Adipocyte (in vitro differentiated cells): ENCODE data around the gene IRF1.
A peak's percentile ranks its signal among the peaks of the same experiment; 100 is the strongest.

ENCODE experiments used
- DNase-seq: peaks from one replicate; pipeline ENCODE4 v3.0.0-alpha.2; 2015; ENCODE audit warnings: low read depth
- H3K27me3 ChIP-seq: replicated peaks from 2 replicates; pipeline ENCODE4 v1.7.0; 2013; ENCODE audit warnings: mild to moderate bottlenecking, low read length, moderate library complexity; ENCODE audit not compliant: control insufficient read depth, insufficient read depth
- H3K36me3 ChIP-seq: 2 replicates; pipeline ENCODE4 v1.7.0; 2013; ENCODE audit warnings: low read length, mild to moderate bottlenecking, moderate library complexity; ENCODE audit not compliant: control insufficient read depth, insufficient read depth, severe bottlenecking
- H3K4me1 ChIP-seq: 2 replicates; pipeline ENCODE4 v1.7.0; 2013; ENCODE audit warnings: mild to moderate bottlenecking, low read length, moderate library complexity; ENCODE audit not compliant: control insufficient read depth, insufficient read depth
- H3K4me3 ChIP-seq: 2 replicates; pipeline ENCODE4 v1.7.0; 2013; ENCODE audit warnings: mild to moderate bottlenecking, low read length, moderate library complexity
- H3K9ac ChIP-seq: 2 replicates; pipeline ENCODE4 v1.7.0; 2013; ENCODE audit warnings: mild to moderate bottlenecking, low read length, moderate library complexity
- H3K9me3 ChIP-seq: 2 replicates; pipeline ENCODE4 v1.7.0; 2013; ENCODE audit warnings: mild to moderate bottlenecking, low read length, moderate library complexity; ENCODE audit not compliant: control insufficient read depth

IRF1 gene

GRCh38 chr5:132476876-132477781 is 13.4 kb downstream of the IRF1 start:
- H3K36me3 ChIP-seq, result no peaks in the 10 kb centered on the region
- no peaks in the 10 kb centered on the region for H3K9me3 ChIP-seq
- DNase-seq, result no peak
- H3K4me1 ChIP-seq, result peaks cover 26% of the 10 kb centered on the region
- no peak overlapping the region for H3K9ac ChIP-seq
- H3K4me3 ChIP-seq, result no peak overlapping the region
- no peaks in the 10 kb centered on the region for H3K27me3 ChIP-seq

DNA sequence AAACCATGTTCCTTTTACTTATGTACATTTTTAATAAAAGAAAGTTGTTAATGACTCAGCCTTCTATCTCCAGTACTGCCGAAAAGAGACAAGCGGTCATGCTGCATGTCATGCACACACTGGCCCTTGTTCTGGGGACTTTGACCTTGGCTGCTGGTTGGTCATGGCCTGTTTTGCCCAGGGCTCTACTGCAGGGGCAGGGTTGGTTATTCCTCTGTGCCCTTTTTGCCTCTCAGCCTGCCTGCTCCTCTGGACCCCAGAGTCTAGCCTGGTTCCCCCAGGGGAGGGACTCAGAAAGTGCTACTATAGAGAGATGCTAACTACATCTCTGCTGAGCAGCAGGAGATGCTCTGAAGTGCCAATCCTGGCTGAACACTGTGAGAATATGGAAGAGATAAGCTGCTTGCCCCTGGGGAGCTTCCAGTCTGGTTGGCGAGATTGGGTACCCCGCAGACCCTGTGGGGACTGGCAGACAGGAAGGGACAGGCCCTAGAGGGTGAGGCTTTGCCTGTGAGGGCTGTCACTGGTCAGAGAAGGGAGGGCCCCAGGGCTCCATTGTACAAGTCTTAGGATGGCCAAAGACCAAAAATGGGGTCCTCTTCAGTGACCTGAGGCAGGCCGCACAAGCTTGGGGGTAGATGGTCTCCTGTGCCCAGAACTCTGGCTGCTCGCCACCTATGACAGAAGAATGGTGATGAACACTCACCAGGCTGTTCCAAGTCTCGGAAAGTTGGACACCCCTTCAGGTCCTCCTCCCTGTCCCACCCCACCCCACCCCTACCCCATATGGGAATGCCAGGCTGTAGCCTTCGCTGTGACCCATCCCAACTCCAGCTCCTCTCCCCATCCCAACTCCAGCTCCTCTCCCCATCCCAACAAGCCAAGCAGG is 14.3 kb downstream of the IRF1 start:
- DNase-seq, result no peak
- Histone ChIP-seq H3K36me3 (no peaks in the 10 kb centered on the region), H3K27me3 (no peaks in the 10 kb centered on the region), H3K4me1 (peaks cover 26% of the 10 kb centered on the region), H3K4me3 (no peak overlapping the region), H3K9me3 (no peaks in the 10 kb centered on the region), H3K9ac (peak overlapping the region; percentile 62)

DNA sequence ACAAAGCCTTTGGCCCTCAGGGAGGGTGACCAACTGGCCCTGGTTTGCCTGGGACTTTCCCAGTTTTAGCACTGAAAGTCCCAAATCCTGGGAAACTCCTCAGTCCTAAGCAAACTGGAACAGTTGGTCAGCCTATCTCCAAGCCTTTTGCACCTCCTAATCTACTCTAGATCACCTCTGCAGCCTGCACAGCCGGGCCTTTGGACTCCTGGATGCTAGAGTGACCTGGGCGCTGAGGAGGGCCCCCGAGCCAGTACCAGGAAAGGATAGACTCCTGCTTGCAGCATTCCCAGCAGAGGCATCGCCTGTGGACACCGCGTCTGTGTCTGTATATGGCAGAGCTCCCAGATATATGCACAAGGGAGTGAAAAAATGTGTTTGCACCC is 15.1 kb downstream of the IRF1 start:
- H3K36me3 ChIP-seq, result no peaks in the 10 kb centered on the region

GRCh38 chr5:132474881-132475496 is 15.6 kb downstream of the IRF1 start:
- peak overlapping the region; percentile 62 for H3K9ac ChIP-seq
- H3K9me3 ChIP-seq, result no peaks in the 10 kb centered on the region
- H3K4me3 ChIP-seq, result no peak overlapping the region
- H3K27me3 ChIP-seq, result no peaks in the 10 kb centered on the region
- H3K4me1 ChIP-seq, result peaks cover 34% of the 10 kb centered on the region
- DNase-seq, result no peak
- H3K36me3 ChIP-seq, result no peaks in the 10 kb centered on the region

More for the DNA sequence above, 15.1 kb downstream of the IRF1 start:
- no peaks in the 10 kb centered on the region for H3K27me3 ChIP-seq
- H3K4me1 ChIP-seq, result peaks cover 29% of the 10 kb centered on the region
- H3K4me3 ChIP-seq, result no peak overlapping the region
- H3K9me3 ChIP-seq, result no peaks in the 10 kb centered on the region
- H3K9ac ChIP-seq, result peak overlapping the region; percentile 62
- DNase-seq, result no peak

DNA sequence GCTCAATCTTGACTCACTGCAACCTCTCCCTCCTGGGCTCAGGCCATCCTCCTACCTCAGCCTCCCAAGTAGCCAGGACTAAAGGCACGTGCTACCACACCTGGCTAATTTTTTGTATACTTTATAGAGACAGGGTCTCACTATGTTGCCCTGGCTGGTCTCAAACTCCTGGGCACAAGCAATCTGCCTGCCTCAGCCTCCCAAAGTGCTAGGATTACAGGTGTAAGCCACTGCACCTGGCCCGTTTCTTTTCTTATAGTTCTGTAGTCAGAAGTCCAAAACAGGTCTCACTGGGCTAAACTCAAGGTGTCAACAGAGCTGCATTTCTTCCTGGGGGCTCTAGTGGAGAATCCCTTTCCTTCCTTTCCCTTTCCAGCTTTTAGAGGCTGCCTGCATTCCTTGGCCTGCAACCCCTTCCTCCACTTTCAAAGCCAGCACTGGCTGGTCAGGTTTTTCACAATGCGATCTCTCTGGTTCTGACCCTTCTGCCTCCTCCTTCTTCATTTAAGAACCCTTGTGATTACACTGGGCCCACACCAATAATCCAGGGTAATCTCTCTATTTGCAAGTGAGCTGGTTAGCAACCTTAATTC is 16.3 kb downstream of the IRF1 start:
- Histone ChIP-seq H3K36me3 (no peaks in the 10 kb centered on the region), H3K9ac (no peak overlapping the region), H3K9me3 (no peaks in the 10 kb centered on the region), H3K27me3 (no peaks in the 10 kb centered on the region), H3K4me3 (no peak overlapping the region), H3K4me1 (peaks cover 42% of the 10 kb centered on the region)
- DNase-seq, result no peak

- no peaks in the 10 kb centered on the region for H3K27me3 ChIP-seq
- peaks cover 43% of the 10 kb centered on the region for H3K4me1 ChIP-seq
- no peak overlapping the region for H3K9ac ChIP-seq
- no peak for DNase-seq
- no peaks in the 10 kb centered on the region for H3K9me3 ChIP-seq
- H3K4me3 ChIP-seq, result no peak overlapping the region
- H3K36me3 ChIP-seq, result no peaks in the 10 kb centered on the region
Observed at GRCh38 chr5:132473668-132474067, 16.9 kb downstream of the IRF1 start.

DNA sequence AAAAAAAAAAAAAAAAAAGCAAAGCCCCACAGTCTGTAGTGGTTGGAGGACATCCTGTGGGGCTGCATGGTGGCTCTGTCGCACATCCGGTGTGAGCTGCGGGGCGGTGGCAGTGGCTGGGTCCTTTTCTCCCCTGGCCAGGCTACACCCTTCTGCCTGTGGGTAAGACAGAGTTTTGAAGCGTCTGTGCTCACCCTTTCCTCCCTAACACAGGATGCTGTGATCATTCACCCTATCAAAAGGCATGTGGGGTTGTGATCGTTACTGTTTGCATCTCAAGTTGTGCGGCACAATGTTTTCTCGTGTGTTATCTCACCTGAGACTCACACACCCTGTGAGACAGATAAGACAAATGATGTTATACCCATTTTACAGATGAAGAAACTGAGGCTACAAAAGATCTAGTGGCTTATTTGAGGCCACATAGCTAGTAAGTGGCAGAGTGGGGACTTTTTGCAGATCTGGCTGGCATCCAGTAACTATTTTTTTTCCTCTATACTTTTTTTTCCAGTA is 17.5 kb downstream of the IRF1 start:
- no peak overlapping the region for H3K4me3 ChIP-seq
- DNase-seq, result no peak
- H3K9me3 ChIP-seq, result no peaks in the 10 kb centered on the region
- no peaks in the 10 kb centered on the region for H3K36me3 ChIP-seq
- H3K9ac ChIP-seq, result no peak overlapping the region
- no peaks in the 10 kb centered on the region for H3K27me3 ChIP-seq
- H3K4me1 ChIP-seq, result peaks cover 40% of the 10 kb centered on the region

GRCh38 chr5:132472431-132472830 is 18.1 kb downstream of the IRF1 start:
- Histone ChIP-seq H3K36me3 (peaks cover under 1% of the 10 kb centered on the region), H3K4me1 (peaks cover 40% of the 10 kb centered on the region), H3K4me3 (no peak overlapping the region), H3K27me3 (no peaks in the 10 kb centered on the region), H3K9me3 (no peaks in the 10 kb centered on the region), H3K9ac (no peak overlapping the region)
- no peak for DNase-seq

DNA sequence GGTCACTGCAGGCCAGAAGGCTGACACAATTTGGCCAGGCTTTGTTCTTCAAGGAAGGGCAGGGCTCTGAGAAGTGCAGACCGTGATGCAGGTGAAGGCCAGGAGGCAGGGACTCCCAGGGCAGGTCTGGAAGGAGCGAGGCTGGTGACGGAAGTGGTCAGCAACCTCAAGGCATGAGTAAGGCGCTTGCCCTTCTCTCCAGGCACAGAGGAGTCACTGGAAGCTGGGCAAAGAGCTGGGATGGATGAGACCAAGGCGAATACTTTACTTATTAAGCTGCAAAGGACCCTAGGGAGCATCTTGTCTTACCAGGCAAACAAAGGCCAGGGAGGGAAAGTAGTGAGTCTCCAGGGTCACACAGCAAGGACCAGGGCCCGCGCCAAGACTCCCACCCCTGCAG is 18.6 kb downstream of the IRF1 start:
- no peaks in the 10 kb centered on the region for H3K27me3 ChIP-seq
- DNase-seq, result no peak
- H3K9me3 ChIP-seq, result no peaks in the 10 kb centered on the region
- no peak overlapping the region for H3K4me3 ChIP-seq
- H3K9ac ChIP-seq, result no peak overlapping the region
- peaks cover 5% of the 10 kb centered on the region for H3K36me3 ChIP-seq
- H3K4me1 ChIP-seq, result peaks cover 40% of the 10 kb centered on the region

DNA sequence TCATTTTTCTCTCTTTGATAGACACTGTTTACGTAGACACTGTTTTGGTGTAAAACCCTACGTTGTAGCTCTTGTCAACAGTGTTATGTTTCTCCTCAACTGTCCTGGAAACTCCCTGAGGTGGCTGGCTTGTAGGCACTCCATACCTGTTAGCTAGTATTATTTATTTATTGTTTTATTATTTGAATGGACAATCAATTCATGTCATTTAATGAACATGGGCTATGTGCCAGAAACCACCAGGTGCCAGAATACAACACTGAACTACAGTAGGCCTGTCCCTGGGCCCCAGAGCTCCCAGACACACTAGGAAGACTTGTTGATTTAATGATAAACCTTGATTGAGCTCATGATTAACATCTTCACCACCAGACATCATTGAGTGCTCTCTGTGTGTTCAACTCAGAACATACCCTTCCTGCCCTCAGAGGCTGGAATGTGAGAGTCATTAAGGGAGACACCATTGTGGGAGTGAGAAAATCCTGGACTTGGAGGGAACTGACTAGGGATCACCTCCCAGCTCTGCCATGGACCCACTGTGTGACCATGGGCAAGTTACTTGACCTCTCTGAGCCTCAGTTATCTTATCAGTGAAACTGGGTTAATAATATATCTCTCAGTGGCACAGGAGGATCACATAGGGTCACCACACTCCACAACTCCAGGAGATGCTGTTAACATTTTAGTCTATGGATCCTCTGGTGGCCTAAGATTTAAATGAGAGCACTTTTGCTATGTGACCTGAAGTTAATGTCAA is 19.2 kb downstream of the IRF1 start:
- H3K9me3 ChIP-seq, result no peaks in the 10 kb centered on the region
- H3K36me3 ChIP-seq, result peaks cover 5% of the 10 kb centered on the region
- H3K27me3 ChIP-seq, result no peaks in the 10 kb centered on the region
- no peak overlapping the region for H3K4me3 ChIP-seq
- no peak overlapping the region for H3K9ac ChIP-seq
- H3K4me1 ChIP-seq, result peaks cover 39% of the 10 kb centered on the region
- DNase-seq, result no peak
